Endothelial cell of umbilical vein (primary cell): ENCODE measurements around the gene MAPK8. TPM values are rescaled to one million over a fixed set of nuclear protein-coding genes. Genes with fewer than 3 reads are reported as not detected.
A peak's percentile ranks its signal among the peaks of the same experiment; 100 is the strongest.

Experiments
- Bru-seq: library from RNA; stranded (reverse); fragments of 400-500 nt; gene quantifications from one replicate; lab custom pipeline; 2021; lab: Mats Ljungman, UMichigan
- BruChase-seq, 2 experiments: library from RNA; stranded (reverse); fragments of 400-500 nt; gene quantifications; one replicate each; lab custom pipeline; 2021; lab: Mats Ljungman, UMichigan
- BruUV-seq: library from RNA; stranded (reverse); fragments of 400-500 nt; replicated peaks from 2 replicates; lab custom pipeline; 2021; lab: Mats Ljungman, UMichigan
- CTCF ChIA-PET: fragments of 300-600, 350-600 bp; sonication (Branson Sonifier 250); formaldehyde crosslinking; loops from one replicate; lab custom pipeline; 2021; ENCODE audit warnings: antibody characterized with exemption, inconsistent platforms; lab: Charles Lee
- POLR2A ChIA-PET: fragments of 300-600, 350-600 bp; sonication (Branson Sonifier 250); formaldehyde crosslinking; loops from one replicate; lab custom pipeline; 2021; ENCODE audit warnings: antibody characterized with exemption, inconsistent platforms; lab: Charles Lee
- DNase-seq: peaks from one replicate; pipeline ENCODE4 v3.0.0-alpha.2; 2011; ENCODE audit warnings: low read depth, low spot score
- FAIRE-seq: peaks from 2 replicates; lab custom pipeline; 2011; peaks lifted over from hg19 to GRCh38; lab: Jason Lieb, UNC
- H2AFZ ChIP-seq: 2 replicates; pipeline ENCODE4 v1.6.0; 2012; ENCODE audit warnings: low read depth, low read length, control low read depth, inconsistent platforms
- H3K27ac ChIP-seq: 2 replicates; pipeline ENCODE4 v1.5.1; 2011; ENCODE audit warnings: low read depth, mild to moderate bottlenecking, control low read depth, low read length, moderate library complexity; ENCODE audit not compliant: insufficient read depth
- H3K27me3 ChIP-seq, 2 experiments: 2 replicates each; pipeline versions ENCODE4 v1.6.0 to v1.6.1; 2011; ENCODE audit warnings: low read length in 2 of 2, mixed read lengths in 1 of 2; ENCODE audit not compliant: control insufficient read depth in 2 of 2, insufficient read depth in 2 of 2
- H3K36me3 ChIP-seq, 2 experiments: 2 replicates in 1 of 2; 3 replicates in 1 of 2; pipeline ENCODE4 v1.5.1; 2011; ENCODE audit warnings: low read length in 2 of 2, mild to moderate bottlenecking in 1 of 2, moderate library complexity in 1 of 2; ENCODE audit not compliant: control insufficient read depth in 2 of 2, insufficient read depth in 2 of 2; ENCODE audit errors: extremely low read depth in 1 of 2
- H3K4me1 ChIP-seq: 3 replicates; pipeline ENCODE4 v1.5.1; 2011; ENCODE audit warnings: mild to moderate bottlenecking, low read length; ENCODE audit not compliant: control insufficient read depth, insufficient read depth; ENCODE audit errors: extremely low read depth
- H3K4me2 ChIP-seq: 2 replicates; pipeline ENCODE4 v1.6.1; 2011; ENCODE audit warnings: low read length, control low read depth, mixed read lengths; ENCODE audit not compliant: insufficient read depth
- H3K4me3 ChIP-seq, 3 experiments: fragments of 200-600 bp in 1 of 3; sonication (generic), shearing (Covaris generic) in 1 of 3; replicated peaks in 1 of 3; 2 replicates each; pipeline ENCODE4 v1.5.1; 2011 to 2016; ENCODE audit warnings: control low read depth in 3 of 3, low read length in 3 of 3, mild to moderate bottlenecking in 2 of 3, inconsistent platforms in 1 of 3, low read depth in 1 of 3, moderate library complexity in 1 of 3; ENCODE audit not compliant: insufficient read depth in 1 of 3
- H3K79me2 ChIP-seq: 2 replicates; pipeline ENCODE4 v1.6.0; 2012; ENCODE audit warnings: low read length, inconsistent platforms; ENCODE audit not compliant: control insufficient read depth, insufficient read depth
- H3K9ac ChIP-seq: replicated peaks from 2 replicates; pipeline ENCODE3; 2011; ENCODE audit warnings: low read length, control low read depth; ENCODE audit not compliant: insufficient read depth; ENCODE audit errors: extremely low read depth
- H3K9me1 ChIP-seq: replicated peaks from 3 replicates; pipeline ENCODE4 v1.6.0; 2011; ENCODE audit warnings: mild to moderate bottlenecking, low read length; ENCODE audit not compliant: control insufficient read depth, insufficient read depth; ENCODE audit errors: extremely low read depth
- H3K9me3 ChIP-seq: replicated peaks from 2 replicates; pipeline ENCODE4 v1.5.1; 2012; ENCODE audit warnings: low read length, inconsistent platforms; ENCODE audit not compliant: control insufficient read depth, insufficient read depth
- H4K20me1 ChIP-seq: replicated peaks from 2 replicates; pipeline ENCODE3; 2011; ENCODE audit warnings: mild to moderate bottlenecking, low read length; ENCODE audit not compliant: control insufficient read depth, insufficient read depth; ENCODE audit errors: extremely low read depth
- CTCF ChIP-seq, 2 donors: IDR thresholded peaks; 1 replicate in 1 of 2; 2 replicates in 1 of 2; pipeline ENCODE4 v1.5.1; 2011; ENCODE audit warnings: low read length in 2 of 2, mild to moderate bottlenecking in 2 of 2, moderate library complexity in 2 of 2, control low read depth in 1 of 2, inconsistent platforms in 1 of 2, low read depth in 1 of 2; ENCODE audit not compliant: insufficient read depth in 1 of 2; ENCODE audit errors: extremely low read depth in 1 of 2
- EZH2 ChIP-seq: IDR thresholded peaks from 2 replicates; pipeline ENCODE4 v1.6.1; 2012; ENCODE audit warnings: borderline replicate concordance, low read depth, mild to moderate bottlenecking, moderate library complexity, low read length, inconsistent platforms; ENCODE audit not compliant: severe bottlenecking
- FOS ChIP-seq: IDR thresholded peaks from 2 replicates; pipeline ENCODE4 v1.6.1; 2011; ENCODE audit warnings: mild to moderate bottlenecking, low read length, moderate library complexity, borderline replicate concordance; ENCODE audit not compliant: insufficient read depth
- GATA2 ChIP-seq: IDR thresholded peaks from 2 replicates; pipeline ENCODE4 v1.7.0; 2011; ENCODE audit warnings: low read depth, mild to moderate bottlenecking, moderate library complexity, mixed read lengths, low read length; ENCODE audit not compliant: insufficient read length, insufficient read depth
- JUN ChIP-seq: IDR thresholded peaks from 2 replicates; pipeline ENCODE4 v1.6.1; 2011; ENCODE audit warnings: borderline replicate concordance, low read depth; ENCODE audit not compliant: insufficient read length, insufficient read depth
- MAX ChIP-seq: IDR thresholded peaks from 2 replicates; pipeline ENCODE4 v1.6.1; 2011; ENCODE audit not compliant: insufficient read depth, insufficient read length
- MYC ChIP-seq: IDR thresholded peaks from one replicate; pipeline ENCODE4 v1.6.1; 2011; ENCODE audit warnings: mild to moderate bottlenecking, low read depth, low read length
- POLR2A ChIP-seq: IDR thresholded peaks from 2 replicates; pipeline ENCODE4 v1.6.1; 2012; ENCODE audit warnings: low read depth, mild to moderate bottlenecking, control low read depth, low read length
- POLR2AphosphoS5 ChIP-seq: IDR thresholded peaks from 2 replicates; pipeline ENCODE4 v1.6.1; 2012; ENCODE audit warnings: low read depth, mild to moderate bottlenecking, control low read depth, low read length, moderate library complexity; ENCODE audit not compliant: insufficient read depth
- dilution Hi-C: fragments of 300-500 bp; cut with MboI; formaldehyde crosslinking; loops from one replicate; pipeline ENCODE4 v1.15.0; 2019; ENCODE audit warnings: low sequenced_read_pairs; ENCODE audit not compliant: extremely low pct_ligation_motif_present
- intact Hi-C: fragments of 100-400 bp; cut with micrococcal nuclease; formaldehyde crosslinking; loops from one replicate; pipeline ENCODE4 v1.10.0; 2022
- long read RNA-seq: library from polyadenylated mRNA; stranded (forward); transcript quantifications from one replicate; pipeline ENCODE4 v2.0.0, GENCODE V29; 2021
- polyA minus RNA-seq, 3 experiments: library from RNA; depleted of rRNA, polyadenylated mRNA; stranded (reverse); fragments of >200 nt; gene quantifications; 1 replicate in 1 of 3; 2 replicates in 2 of 3; pipeline ENCODE4 v1.2.3, GENCODE V29; 2011
- polyA plus RNA-seq, 4 experiments: library from polyadenylated mRNA; depleted of rRNA in 3 of 4; stranded (reverse) in 3 of 4; unstranded in 1 of 4; fragments of >200 nt; gene quantifications; 2 replicates each; pipeline versions ENCODE4 v1.2.1 to v1.2.3, GENCODE V29; 2011 to 2012; ENCODE audit warnings: missing spikeins in 1 of 4
- total RNA-seq: library from RNA; stranded (reverse); gene quantifications from 2 replicates; pipeline ENCODE4 v1.2.3, GENCODE V29; 2021

Gene MAPK8
- total RNA-seq: 50.1 and 56.2 TPM in 2 replicates
- 19.2 and 25.3 TPM in 2 replicates for polyA plus RNA-seq
- polyA plus RNA-seq (2011; cell fraction: cytosol; rRNA removed): 36.8 and 38.6 TPM in 2 replicates
- polyA plus RNA-seq (2011; cell fraction: nucleus; rRNA removed): 77.7 and 111 TPM in 2 replicates
- polyA plus RNA-seq (2012): 56.8 and 68.8 TPM in 2 replicates
- 36.2 and 45.5 TPM in 2 replicates for polyA minus RNA-seq
- polyA minus RNA-seq (2011; cell fraction: cytosol; rRNA and poly(A)+ RNA removed): 18.6 TPM
- polyA minus RNA-seq (2011; cell fraction: nucleus; rRNA and poly(A)+ RNA removed): 123 and 160 TPM in 2 replicates
- Bru-seq, nascent RNA: percentile 90 among the genes with signal in this experiment
- BruChase-seq, experiment 1, labeled RNA remaining after a 6-hour chase: percentile 78 among the genes with signal in this experiment
- BruChase-seq, experiment 2, labeled RNA remaining after a 2-hour chase: percentile 86 among the genes with signal in this experiment
- long read RNA-seq, partial matches to known transcripts: 1 of 20 reads
- long read RNA-seq, other reads (novel, unspliced or antisense): 19 of 20 reads

GRCh38 chr10:48306265-48306869 is at the start of gene MAPK8:
TSS of gene MAPK8 (plus strand) at chr10:48306677. CDS start at chr10:48401661, 94,984 bp downstream.
- Histone ChIP-seq H3K27me3 (peaks cover 6% of the 10 kb centered on the region in 2 experiments), H3K9me1 (no peaks in the 10 kb centered on the region), H2AFZ (peak within 1 kb of the TSS; percentile 80), H3K4me2 (peak within 1 kb of the TSS; percentile 94), H3K9ac (peak within 1 kb of the TSS; percentile 83), H3K27ac (peak within 1 kb of the TSS; percentile 76), H4K20me1 (peaks cover 6% of the 10 kb centered on the region), H3K79me2 (peaks cover 42% of the 10 kb centered on the region), H3K4me3 (peak within 1 kb of the TSS; percentile 64 to 97 (median 80)), H3K4me1 (peaks cover 29% of the 10 kb centered on the region), H3K36me3 (no peaks in the 10 kb centered on the region), H3K9me3 (no peaks in the 10 kb centered on the region)
- dilution Hi-C loops: no loop called here
- peak; percentile 85 for DNase-seq
- BruUV-seq: no TSS peak
- FAIRE-seq: peak; percentile 31
- ChIA-PET CTCF (interaction anchor here (2.1 kb wide), 1 partner anchor 57 kb away, joined by 8 read pairs; no protein-coding TSS in a partner anchor), POLR2A (no interaction called here)
- TF ChIP-seq POLR2A: peak; percentile 85
- TF ChIP-seq JUN: no peak
- TF ChIP-seq FOS: no peak
- TF ChIP-seq EZH2: no peak
- TF ChIP-seq CTCF (IDR thresholded peaks at IDR 0.05; ENCODE audit: extremely low read depth in 1 of 2, insufficient read depth in 1 of 2, low read depth in 1 of 2, low read length in 2 of 2): no peak
- TF ChIP-seq POLR2AphosphoS5: peak; percentile 83
- TF ChIP-seq MYC: no peak
- TF ChIP-seq GATA2: no peak
- peak; percentile 75 for TF ChIP-seq MAX
- intact Hi-C loops: loop anchor here (1.0 to 5.0 kb wide), 6 partner anchors 58 to 350 kb away; no protein-coding TSS in a partner anchor
